ENCODE measurements around the gene TBX3.

DNA sequence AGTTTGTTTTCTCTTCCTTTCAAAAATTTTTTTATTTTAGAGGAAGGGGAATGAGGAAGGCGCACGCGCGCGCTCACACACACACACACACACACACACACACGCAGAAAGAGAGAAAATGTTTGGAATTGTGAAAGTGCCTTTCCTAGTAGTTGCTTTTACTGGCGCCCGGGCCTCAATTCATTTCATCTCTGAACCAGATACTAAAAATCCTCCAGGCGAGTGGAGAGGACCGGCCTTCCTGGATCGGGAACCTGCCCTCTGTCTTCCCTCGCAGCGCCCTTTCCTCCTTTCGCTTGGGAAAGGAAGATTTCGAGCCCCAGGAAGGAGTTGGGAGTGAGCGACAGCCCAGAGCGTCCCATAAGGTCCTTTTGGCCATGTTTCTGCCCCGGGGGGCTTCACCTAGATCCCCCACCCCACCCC, 7.8 kb upstream of the TBX3 start:
- TF ChIP-seq MTA2 (IDR thresholded peaks at IDR 0.05; ENCODE audit: low read depth) (no peak), RAD21 (IDR thresholded peaks at IDR 0.05; ENCODE audit: insufficient read depth, low read depth, low read length) (no peak), CEBPB (IDR thresholded peaks at IDR 0.05; ENCODE audit: borderline replicate concordance in 1 of 2, low read depth in 2 of 2, low read length in 2 of 2) (no peak), YY1 (IDR thresholded peaks at IDR 0.05; ENCODE audit: low read depth, low read length) (no peak), POLR2A (IDR thresholded peaks at IDR 0.05; ENCODE audit: low read depth, low read length) (no peak), HCFC1 (IDR thresholded peaks at IDR 0.05; ENCODE audit: low read length) (no peak)
